DOHH2 (cell line): Measurements from ENCODE around the gene OOSP2.

Experiments
- H3F3A ChIP-seq: fragments of 200-600 bp; sonication (generic), shearing (Covaris generic); 2 replicates; pipeline ENCODE4 v1.6.0; 2016; ENCODE audit warnings: antibody characterized with exemption, mild to moderate bottlenecking; ENCODE audit not compliant: control insufficient read depth, insufficient read depth
- H3K27ac ChIP-seq: fragments of 200-600 bp; sonication (generic); 2 replicates; pipeline ENCODE4 v1.5.1; 2014; ENCODE audit warnings: low read depth, mild to moderate bottlenecking, low read length, moderate library complexity
- H3K27me3 ChIP-seq: fragments of 200-600 bp; sonication (generic); 2 replicates; pipeline ENCODE4 v1.6.1; 2014; ENCODE audit warnings: mild to moderate bottlenecking, low read length, mixed read lengths; ENCODE audit not compliant: control insufficient read depth
- H3K36me3 ChIP-seq: fragments of 200-600 bp; sonication (generic); 2 replicates; pipeline ENCODE4 v1.6.1; 2014; ENCODE audit warnings: mild to moderate bottlenecking, low read length, moderate library complexity, mixed read lengths; ENCODE audit not compliant: control insufficient read depth
- H3K4me1 ChIP-seq: fragments of 200-600 bp; sonication (generic); 2 replicates; pipeline ENCODE4 v1.6.1; 2014; ENCODE audit warnings: mild to moderate bottlenecking, low read length, mixed read lengths; ENCODE audit not compliant: control insufficient read depth
- H3K4me2 ChIP-seq: fragments of 200-600 bp; sonication (generic); 2 replicates; pipeline ENCODE4 v1.6.0; 2014; ENCODE audit warnings: mild to moderate bottlenecking, low read length, moderate library complexity
- H3K4me3 ChIP-seq: fragments of 200-600 bp; sonication (generic); 2 replicates; pipeline ENCODE4 v1.5.1; 2014; ENCODE audit warnings: mild to moderate bottlenecking, low read length, mixed read lengths
- H3K79me2 ChIP-seq: fragments of 200-600 bp; sonication (generic); 2 replicates; pipeline ENCODE4 v1.6.1; 2014; ENCODE audit warnings: mild to moderate bottlenecking, low read length, mixed read lengths; ENCODE audit not compliant: control insufficient read depth
- H3K9me2 ChIP-seq: fragments of 200-600 bp; sonication (generic); replicated peaks from 2 replicates; pipeline ENCODE4 v1.6.1; 2014; ENCODE audit warnings: mild to moderate bottlenecking, low read length, mixed read lengths; ENCODE audit not compliant: control insufficient read depth
- H3K9me3 ChIP-seq: fragments of 200-600 bp; sonication (generic); 2 replicates; pipeline ENCODE4 v1.6.1; 2014; ENCODE audit warnings: antibody characterized with exemption, low read length, mixed read lengths; ENCODE audit not compliant: control insufficient read depth, insufficient read depth
- H4K20me1 ChIP-seq: fragments of 200-600 bp; sonication (generic); 2 replicates; pipeline ENCODE4 v1.6.0; 2014; ENCODE audit warnings: low read depth, mild to moderate bottlenecking, antibody characterized with exemption, low read length, moderate library complexity; ENCODE audit not compliant: control insufficient read depth, insufficient read depth
- EZH2phosphoT487 ChIP-seq: fragments of 200-600 bp; sonication (generic); IDR thresholded peaks from 2 replicates; pipeline ENCODE4 v1.6.1; 2017; ENCODE audit warnings: borderline replicate concordance, mild to moderate bottlenecking, antibody characterized with exemption, low read length, moderate library complexity, mixed read lengths
- TF ChIP-seq, protein P1 (sequence below): fragments of 200-600 bp; sonication (generic); IDR thresholded peaks from one replicate; pipeline ENCODE4 v1.5.1; 2014; ENCODE audit warnings: antibody characterized with exemption, mild to moderate bottlenecking, low read depth, low read length; ENCODE audit not compliant: poor library complexity, severe bottlenecking

The OOSP2 gene

GRCh38 chr11:60087239-60087638, 47.0 kb downstream of the OOSP2 start:
- Histone ChIP-seq H3K4me3 (no peak overlapping the region), H3K27me3 (no peaks in the 10 kb centered on the region), H4K20me1 (no peaks in the 10 kb centered on the region), H3F3A (no peaks in the 10 kb centered on the region), H3K4me2 (no peak overlapping the region), H3K27ac (no peak overlapping the region), H3K36me3 (no peaks in the 10 kb centered on the region), H3K4me1 (no peaks in the 10 kb centered on the region), H3K9me2 (no peaks in the 10 kb centered on the region), H3K9me3 (no peaks in the 10 kb centered on the region), H3K79me2 (no peaks in the 10 kb centered on the region)
- TF ChIP-seq, protein P1, sequence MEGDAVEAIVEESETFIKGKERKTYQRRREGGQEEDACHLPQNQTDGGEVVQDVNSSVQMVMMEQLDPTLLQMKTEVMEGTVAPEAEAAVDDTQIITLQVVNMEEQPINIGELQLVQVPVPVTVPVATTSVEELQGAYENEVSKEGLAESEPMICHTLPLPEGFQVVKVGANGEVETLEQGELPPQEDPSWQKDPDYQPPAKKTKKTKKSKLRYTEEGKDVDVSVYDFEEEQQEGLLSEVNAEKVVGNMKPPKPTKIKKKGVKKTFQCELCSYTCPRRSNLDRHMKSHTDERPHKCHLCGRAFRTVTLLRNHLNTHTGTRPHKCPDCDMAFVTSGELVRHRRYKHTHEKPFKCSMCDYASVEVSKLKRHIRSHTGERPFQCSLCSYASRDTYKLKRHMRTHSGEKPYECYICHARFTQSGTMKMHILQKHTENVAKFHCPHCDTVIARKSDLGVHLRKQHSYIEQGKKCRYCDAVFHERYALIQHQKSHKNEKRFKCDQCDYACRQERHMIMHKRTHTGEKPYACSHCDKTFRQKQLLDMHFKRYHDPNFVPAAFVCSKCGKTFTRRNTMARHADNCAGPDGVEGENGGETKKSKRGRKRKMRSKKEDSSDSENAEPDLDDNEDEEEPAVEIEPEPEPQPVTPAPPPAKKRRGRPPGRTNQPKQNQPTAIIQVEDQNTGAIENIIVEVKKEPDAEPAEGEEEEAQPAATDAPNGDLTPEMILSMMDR: no peak
- TF ChIP-seq EZH2phosphoT487: no peak

GRCh38 chr11:60088364-60088763, 48.2 kb downstream of the OOSP2 start, which contains the start of gene MS4A2:
TSS of gene MS4A2 (plus strand) at chr11:60088664. CDS start at chr11:60088766, 102 bp downstream.
- no peaks in the 10 kb centered on the region for H3K36me3 ChIP-seq
- H3K9me3 ChIP-seq: no peaks in the 10 kb centered on the region
- no peak within 1 kb of the TSS for H3K4me3 ChIP-seq
- H3F3A ChIP-seq: no peaks in the 10 kb centered on the region
- H4K20me1 ChIP-seq: no peaks in the 10 kb centered on the region
- TF ChIP-seq EZH2phosphoT487: no peak
- TF ChIP-seq, protein P1: no peak
- H3K79me2 ChIP-seq: no peaks in the 10 kb centered on the region
- no peak within 1 kb of the TSS for H3K27ac ChIP-seq
- no peaks in the 10 kb centered on the region for H3K27me3 ChIP-seq
- H3K4me2 ChIP-seq: no peak within 1 kb of the TSS
- no peaks in the 10 kb centered on the region for H3K9me2 ChIP-seq
- no peaks in the 10 kb centered on the region for H3K4me1 ChIP-seq

DNA sequence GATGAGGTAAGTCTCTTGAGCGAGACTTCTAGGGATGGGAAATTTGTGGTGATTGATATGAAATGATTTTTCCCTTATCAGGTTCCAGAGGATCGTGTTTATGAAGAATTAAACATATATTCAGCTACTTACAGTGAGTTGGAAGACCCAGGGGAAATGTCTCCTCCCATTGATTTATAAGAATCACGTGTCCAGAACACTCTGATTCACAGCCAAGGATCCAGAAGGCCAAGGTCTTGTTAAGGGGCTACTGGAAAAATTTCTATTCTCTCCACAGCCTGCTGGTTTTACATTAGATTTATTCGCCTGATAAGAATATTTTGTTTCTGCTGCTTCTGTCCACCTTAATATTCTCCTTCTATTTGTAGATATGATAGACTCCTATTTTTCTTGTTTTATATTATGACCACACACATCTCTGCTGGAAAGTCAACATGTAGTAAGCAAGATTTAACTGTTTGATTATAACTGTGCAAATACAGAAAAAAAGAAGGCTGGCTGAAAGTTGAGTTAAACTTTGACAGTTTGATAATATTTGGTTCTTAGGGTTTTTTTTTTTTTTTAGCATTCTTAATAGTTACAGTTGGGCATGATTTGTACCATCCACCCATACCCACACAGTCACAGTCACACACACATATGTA, 55.4 kb downstream of the OOSP2 start:
- no peaks in the 10 kb centered on the region for H3F3A ChIP-seq
- H3K27me3 ChIP-seq: no peaks in the 10 kb centered on the region
- peaks cover 8% of the 10 kb centered on the region for H3K4me1 ChIP-seq
- H3K4me2 ChIP-seq: no peak overlapping the region
- TF ChIP-seq, protein P1: no peak
- no peak for TF ChIP-seq EZH2phosphoT487
- no peaks in the 10 kb centered on the region for H3K9me2 ChIP-seq
- H3K79me2 ChIP-seq: no peaks in the 10 kb centered on the region
- no peak overlapping the region for H3K27ac ChIP-seq
- H3K36me3 ChIP-seq: no peaks in the 10 kb centered on the region
- no peak overlapping the region for H3K4me3 ChIP-seq
- no peaks in the 10 kb centered on the region for H4K20me1 ChIP-seq
- no peaks in the 10 kb centered on the region for H3K9me3 ChIP-seq
